Osteoblast (primary cell): ENCODE data around the gene SLC12A7. TPM values are rescaled to one million over a fixed set of nuclear protein-coding genes. Genes with fewer than 3 reads are reported as not detected.

Source experiments
- DNase-seq: peaks from one replicate; pipeline ENCODE4 v3.0.0; 2011; ENCODE audit warnings: low spot score, mixed read lengths; ENCODE audit not compliant: insufficient read length; ENCODE audit errors: missing footprints
- H2AFZ ChIP-seq: 2 replicates; pipeline ENCODE4 v1.6.0; 2011; ENCODE audit warnings: mild to moderate bottlenecking, low read length
- H3K27ac ChIP-seq: 2 replicates; pipeline ENCODE4 v1.5.1; 2011; ENCODE audit warnings: mild to moderate bottlenecking, low read depth, low read length, moderate library complexity
- H3K27me3 ChIP-seq: 2 replicates; pipeline ENCODE4 v1.6.0; 2012; ENCODE audit warnings: mild to moderate bottlenecking, control low read depth, inconsistent platforms, low read length, moderate library complexity; ENCODE audit not compliant: insufficient read depth
- H3K36me3 ChIP-seq: 2 replicates; pipeline ENCODE4 v1.5.1; 2011; ENCODE audit warnings: mild to moderate bottlenecking, low read length, control low read depth, moderate library complexity; ENCODE audit not compliant: insufficient read depth
- H3K4me1 ChIP-seq: 2 replicates; pipeline ENCODE4 v1.5.1; 2011; ENCODE audit warnings: mild to moderate bottlenecking, low read length, control low read depth, moderate library complexity; ENCODE audit not compliant: insufficient read depth
- H3K4me2 ChIP-seq: 2 replicates; pipeline ENCODE4 v1.6.0; 2011; ENCODE audit warnings: mild to moderate bottlenecking, low read length; ENCODE audit not compliant: insufficient read depth
- H3K4me3 ChIP-seq: fragments of 200-600 bp; sonication (generic); 3 replicates; pipeline ENCODE4 v1.5.1; 2012; ENCODE audit warnings: mild to moderate bottlenecking, low read length, inconsistent platforms; ENCODE audit not compliant: insufficient read depth
- H3K79me2 ChIP-seq: 2 replicates; pipeline ENCODE4 v1.6.0; 2012; ENCODE audit warnings: mild to moderate bottlenecking, low read length, control low read depth, inconsistent platforms; ENCODE audit not compliant: insufficient read depth
- H3K9me3 ChIP-seq: 2 replicates; pipeline ENCODE4 v1.5.1; 2011; ENCODE audit warnings: low read depth, low read length, control low read depth
- H4K20me1 ChIP-seq: 2 replicates; pipeline ENCODE4 v1.6.0; 2012; ENCODE audit warnings: mild to moderate bottlenecking, low read length, control low read depth; ENCODE audit not compliant: insufficient read depth
- CTCF ChIP-seq: IDR thresholded peaks from 2 replicates; pipeline ENCODE4 v1.5.1; 2011; ENCODE audit warnings: mild to moderate bottlenecking, low read depth, low read length, moderate library complexity; ENCODE audit errors: extremely low read depth
- total RNA-seq: library from RNA; depleted of rRNA; stranded (reverse); fragments of >200 nt; gene quantifications from 2 replicates; pipeline ENCODE4 v1.2.3, GENCODE V29; 2012

SLC12A7 gene
- total RNA-seq, 1 donor, result 6.9 TPM

GRCh38 chr5:1014346-1014745 is 97.5 kb downstream of the SLC12A7 start:
- peak; percentile 85 for DNase-seq
- Histone ChIP-seq H3K4me1 (no peaks in the 10 kb centered on the region), H3K79me2 (no peaks in the 10 kb centered on the region), H2AFZ (no peak overlapping the region), H3K4me3 (no peak overlapping the region), H3K4me2 (no peak overlapping the region), H3K27me3 (peaks cover 21% of the 10 kb centered on the region), H3K36me3 (no peaks in the 10 kb centered on the region), H3K27ac (no peak overlapping the region), H4K20me1 (no peaks in the 10 kb centered on the region), H3K9me3 (no peaks in the 10 kb centered on the region)
- no peak for TF ChIP-seq CTCF

- TF ChIP-seq CTCF, result no peak
- Histone ChIP-seq H3K4me1 (no peaks in the 10 kb centered on the region), H3K27ac (no peak overlapping the region), H3K4me3 (no peak overlapping the region), H4K20me1 (no peaks in the 10 kb centered on the region), H3K79me2 (no peaks in the 10 kb centered on the region), H3K4me2 (no peak overlapping the region), H3K27me3 (peaks cover 23% of the 10 kb centered on the region), H3K9me3 (no peaks in the 10 kb centered on the region), H2AFZ (no peak overlapping the region), H3K36me3 (no peaks in the 10 kb centered on the region)
- peak; percentile 77 for DNase-seq
These were observed 97.9 kb downstream of the SLC12A7 start for GRCh38 chr5:1013948-1014301.

DNA sequence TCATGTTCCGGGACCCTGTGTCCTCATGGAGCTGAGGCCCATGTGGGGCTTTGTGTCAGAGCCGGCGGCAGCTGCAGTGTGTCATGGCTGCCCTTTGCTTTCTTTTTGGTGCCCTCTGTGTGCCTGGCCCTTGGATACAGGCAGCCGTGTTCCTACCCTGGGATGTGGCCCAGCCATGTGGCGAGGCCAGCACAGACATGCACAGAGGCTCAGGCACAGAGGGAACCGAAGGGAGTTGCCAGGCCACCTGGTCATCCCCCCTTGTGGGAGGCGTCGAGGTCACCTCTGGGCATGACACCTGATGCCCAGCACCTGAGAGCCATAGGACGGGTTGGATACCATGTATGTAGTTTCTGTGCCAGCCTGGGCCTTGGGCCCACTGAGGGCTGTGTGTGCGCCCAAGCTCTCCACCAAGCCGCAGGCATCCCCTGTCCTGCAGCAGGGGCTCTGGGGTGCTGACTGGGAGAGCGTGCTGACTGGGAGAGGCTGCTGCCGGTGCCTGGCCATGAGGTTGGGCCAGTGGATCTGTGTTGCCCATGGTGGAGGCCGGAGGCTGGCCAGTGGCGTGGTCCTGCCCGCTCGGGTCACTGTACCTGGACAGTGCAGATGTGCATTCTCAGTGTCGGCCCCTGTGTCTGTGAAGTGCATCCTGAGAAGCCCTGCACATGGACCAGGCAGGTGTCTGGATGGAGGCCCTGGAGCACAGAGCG is 98.5 kb downstream of the SLC12A7 start:
- H3K27ac ChIP-seq, result no peak overlapping the region
- TF ChIP-seq CTCF, result no peak
- peaks cover 24% of the 10 kb centered on the region for H3K27me3 ChIP-seq
- H3K4me2 ChIP-seq, result no peak overlapping the region
- no peak overlapping the region for H3K4me3 ChIP-seq
- H3K9me3 ChIP-seq, result no peaks in the 10 kb centered on the region
- no peaks in the 10 kb centered on the region for H3K79me2 ChIP-seq
- no peaks in the 10 kb centered on the region for H3K36me3 ChIP-seq
- peak; percentile 79 for DNase-seq
- H4K20me1 ChIP-seq, result no peaks in the 10 kb centered on the region
- no peaks in the 10 kb centered on the region for H3K4me1 ChIP-seq
- H2AFZ ChIP-seq, result no peak overlapping the region

GRCh38 chr5:1012900-1013237 is 99.0 kb downstream of the SLC12A7 start:
- TF ChIP-seq CTCF, result no peak

More at GRCh38 chr5:1012900-1013237, 99.0 kb downstream of the SLC12A7 start:
- H2AFZ ChIP-seq, result no peak overlapping the region
- H3K4me3 ChIP-seq, result no peak overlapping the region
- no peaks in the 10 kb centered on the region for H3K4me1 ChIP-seq
- DNase-seq, result peak; percentile 88
- no peak overlapping the region for H3K4me2 ChIP-seq
- H3K36me3 ChIP-seq, result no peaks in the 10 kb centered on the region
- H4K20me1 ChIP-seq, result no peaks in the 10 kb centered on the region
- peaks cover 29% of the 10 kb centered on the region for H3K27me3 ChIP-seq
- no peaks in the 10 kb centered on the region for H3K9me3 ChIP-seq
- H3K79me2 ChIP-seq, result no peaks in the 10 kb centered on the region
- H3K27ac ChIP-seq, result no peak overlapping the region
